Natural killer cell treated with Interleukin-12 subunit alpha and Interleukin-12 subunit beta and Interleukin-15 and Interleukin-18, amount 100 ng/mL, for 72 hours (primary cell): Measurements from ENCODE around the gene TSPAN18. TPM values are rescaled to one million over a fixed set of nuclear protein-coding genes. Genes with fewer than 3 reads are reported as not detected.
A peak's percentile ranks its signal among the peaks of the same experiment; 100 is the strongest.

ENCODE experiments used
- ATAC-seq, 2 donors: fragments of 150-1000 bp; cut with Tn5 transposase in 1 of 2; sonication (Bioruptor Pico), chemical (Tn5 transposase) in 1 of 2; 2 replicates each; pipeline ENCODE4 v1.10.0; 2021
- DNase-seq: peaks from one replicate; pipeline ENCODE4 v3.0.0; 2022; ENCODE audit warnings: low spot score
- H3K27ac Mint-ChIP-seq, 2 donors: 1 replicate in 1 of 2; 2 replicates in 1 of 2; pipeline ENCODE4 v1.8.0; 2022; ENCODE audit warnings: mixed read lengths in 2 of 2, mild to moderate bottlenecking in 1 of 2, moderate library complexity in 1 of 2
- H3K27me3 Mint-ChIP-seq, 2 donors: 1 replicate in 1 of 2; 2 replicates in 1 of 2; pipeline ENCODE4 v1.8.0; 2022; ENCODE audit warnings: mixed read lengths in 2 of 2
- H3K36me3 Mint-ChIP-seq: one replicate; pipeline ENCODE4 v1.8.0; 2022; ENCODE audit warnings: mixed read lengths
- H3K4me1 Mint-ChIP-seq, 2 donors: 1 replicate in 1 of 2; 2 replicates in 1 of 2; pipeline ENCODE4 v1.8.0; 2022; ENCODE audit warnings: low read depth in 2 of 2, mixed read lengths in 2 of 2, mild to moderate bottlenecking in 1 of 2
- H3K4me3 Mint-ChIP-seq: one replicate; pipeline ENCODE4 v1.8.0; 2022; ENCODE audit warnings: mixed read lengths
- H3K9me3 Mint-ChIP-seq: 2 replicates; pipeline ENCODE4 v1.8.0; 2022; ENCODE audit warnings: mixed read lengths
- total RNA-seq, 2 donors: library from RNA; stranded (reverse); gene quantifications; one replicate each; pipeline ENCODE4 v1.2.3, GENCODE V29; 2022

Gene TSPAN18
- total RNA-seq, 2 donors from 2014 or later, result 0.26 to 0.64 TPM

- Mint-ChIP-seq H3K27me3 (peaks cover 22 to 25% of the 10 kb centered on the region in 2 donors), H3K4me1 (no peaks in the 10 kb centered on the region), H3K9me3 (no peaks in the 10 kb centered on the region), H3K4me3 (no peak overlapping the region), H3K36me3 (no peaks in the 10 kb centered on the region), H3K27ac (no peak overlapping the region)
- DNase-seq (no peak), ATAC-seq (no peak)
Observed at GRCh38 chr11:44775366-44775984, 48.7 kb downstream of the TSPAN18 start.

- no peak for DNase-seq
Observed at GRCh38 chr11:44775985-44776446, 49.3 kb downstream of the TSPAN18 start.

GRCh38 chr11:44776551-44777208 lies 49.9 kb downstream of the TSPAN18 start:
- peaks cover 15 to 19% of the 10 kb centered on the region in 2 donors for H3K27me3 Mint-ChIP-seq
- no peaks in the 10 kb centered on the region for H3K36me3 Mint-ChIP-seq
- no peak overlapping the region for H3K4me3 Mint-ChIP-seq
- no peaks in the 10 kb centered on the region for H3K9me3 Mint-ChIP-seq
- no peaks in the 10 kb centered on the region for H3K4me1 Mint-ChIP-seq
- no peak overlapping the region for H3K27ac Mint-ChIP-seq
- DNase-seq, result no peak
- no peak for ATAC-seq

More at GRCh38 chr11:44775985-44776446, 49.3 kb downstream of the TSPAN18 start:
- Mint-ChIP-seq H3K4me1 (no peaks in the 10 kb centered on the region), H3K9me3 (no peaks in the 10 kb centered on the region), H3K36me3 (no peaks in the 10 kb centered on the region), H3K27me3 (peaks cover 16 to 19% of the 10 kb centered on the region in 2 donors), H3K4me3 (no peak overlapping the region), H3K27ac (no peak overlapping the region)
- no peak for ATAC-seq

- no peaks in the 10 kb centered on the region for H3K4me1 Mint-ChIP-seq
- H3K27me3 Mint-ChIP-seq, result peaks cover 15 to 21% of the 10 kb centered on the region in 2 donors
- DNase-seq (no peak), ATAC-seq (no peak)
- H3K9me3 Mint-ChIP-seq, result no peaks in the 10 kb centered on the region
- H3K4me3 Mint-ChIP-seq, result no peak overlapping the region
- H3K27ac Mint-ChIP-seq, result no peak overlapping the region
- H3K36me3 Mint-ChIP-seq, result no peaks in the 10 kb centered on the region
Observed at GRCh38 chr11:44777209-44778194, 50.7 kb downstream of the TSPAN18 start.

- Mint-ChIP-seq H3K4me3 (no peak overlapping the region), H3K9me3 (no peaks in the 10 kb centered on the region), H3K27me3 (peaks cover 15 to 21% of the 10 kb centered on the region in 2 donors), H3K4me1 (no peaks in the 10 kb centered on the region), H3K36me3 (no peaks in the 10 kb centered on the region), H3K27ac (no peak overlapping the region)
- no peak for ATAC-seq
- DNase-seq, result no peak
Observed at GRCh38 chr11:44778195-44779100, 51.7 kb downstream of the TSPAN18 start.

GRCh38 chr11:44779736-44780520 lies 53.2 kb downstream of the TSPAN18 start:
- no peak overlapping the region for H3K27ac Mint-ChIP-seq
- ATAC-seq (peak; percentile 24 to 51), DNase-seq (no peak)
- H3K27me3 Mint-ChIP-seq, result peaks cover 12 to 15% of the 10 kb centered on the region in 2 donors
- H3K9me3 Mint-ChIP-seq, result no peaks in the 10 kb centered on the region
- no peaks in the 10 kb centered on the region for H3K36me3 Mint-ChIP-seq
- H3K4me1 Mint-ChIP-seq, result no peaks in the 10 kb centered on the region
- H3K4me3 Mint-ChIP-seq, result no peak overlapping the region

- no peaks in the 10 kb centered on the region for H3K9me3 Mint-ChIP-seq
- no peaks in the 10 kb centered on the region for H3K36me3 Mint-ChIP-seq
- H3K4me1 Mint-ChIP-seq, result no peaks in the 10 kb centered on the region
- H3K27ac Mint-ChIP-seq, result no peak overlapping the region
- H3K27me3 Mint-ChIP-seq, result peaks cover 9 to 10% of the 10 kb centered on the region in 2 donors
- ATAC-seq, result no peak
- H3K4me3 Mint-ChIP-seq, result no peak overlapping the region
- DNase-seq, result no peak
Observed at GRCh38 chr11:44780940-44781631, 54.3 kb downstream of the TSPAN18 start.

- ATAC-seq (no peak), DNase-seq (no peak)
- Mint-ChIP-seq H3K36me3 (no peaks in the 10 kb centered on the region), H3K27me3 (peaks cover 9 to 10% of the 10 kb centered on the region in 2 donors), H3K9me3 (no peaks in the 10 kb centered on the region), H3K27ac (no peak overlapping the region), H3K4me3 (no peak overlapping the region), H3K4me1 (no peaks in the 10 kb centered on the region)
Observed at GRCh38 chr11:44781655-44782054, 54.9 kb downstream of the TSPAN18 start.

GRCh38 chr11:44782478-44782877 lies 55.7 kb downstream of the TSPAN18 start:
- Mint-ChIP-seq H3K4me1 (no peaks in the 10 kb centered on the region), H3K36me3 (no peaks in the 10 kb centered on the region), H3K4me3 (no peak overlapping the region), H3K9me3 (no peaks in the 10 kb centered on the region), H3K27ac (no peak overlapping the region), H3K27me3 (peaks cover 9 to 10% of the 10 kb centered on the region in 2 donors)
- DNase-seq, result no peak
- no peak for ATAC-seq

GRCh38 chr11:44784436-44784760 lies 57.6 kb downstream of the TSPAN18 start:
- peaks cover 9 to 12% of the 10 kb centered on the region in 2 donors for H3K27me3 Mint-ChIP-seq
- H3K27ac Mint-ChIP-seq, result no peak overlapping the region
- H3K9me3 Mint-ChIP-seq, result no peaks in the 10 kb centered on the region
- ATAC-seq (no peak), DNase-seq (no peak)
- H3K4me3 Mint-ChIP-seq, result no peak overlapping the region
- no peaks in the 10 kb centered on the region for H3K36me3 Mint-ChIP-seq
- H3K4me1 Mint-ChIP-seq, result no peaks in the 10 kb centered on the region

- Mint-ChIP-seq H3K9me3 (no peaks in the 10 kb centered on the region), H3K4me1 (no peaks in the 10 kb centered on the region), H3K27ac (no peak overlapping the region), H3K36me3 (no peaks in the 10 kb centered on the region), H3K27me3 (peaks cover 9 to 11% of the 10 kb centered on the region in 2 donors), H3K4me3 (no peak overlapping the region)
- DNase-seq (no peak), ATAC-seq (no peak)
Observed at GRCh38 chr11:44784851-44785250, 58.1 kb downstream of the TSPAN18 start.
